H1 (cell line): Measurements from ENCODE around the gene RGS21. TPM values are rescaled to one million over a fixed set of nuclear protein-coding genes. Genes with fewer than 3 reads are reported as not detected.

Experiments used
- CTCF ChIA-PET: fragments of 300-600 bp; sonication (Branson Sonifier 250); formaldehyde crosslinking; loops from one replicate; lab custom pipeline; 2021; ENCODE audit not compliant: partially characterized antibody; lab: Charles Lee
- POLR2A ChIA-PET: fragments of 300-600 bp; sonication (Branson Sonifier 250); formaldehyde crosslinking; loops from one replicate; lab custom pipeline; 2021; ENCODE audit warnings: inconsistent platforms; ENCODE audit not compliant: partially characterized antibody; lab: Charles Lee
- DNase-seq, 2 experiments: peaks; one replicate each; pipeline versions ENCODE4 v3.0.0 to v3.0.0-alpha.2; 2010 to 2022; ENCODE audit warnings: low spot score in 2 of 2, low read depth in 1 of 2, mixed read lengths in 1 of 2
- FAIRE-seq: peaks from 2 replicates; lab custom pipeline; 2011; peaks lifted over from hg19 to GRCh38; lab: Jason Lieb, UNC
- H2AFZ ChIP-seq: 2 replicates; pipeline ENCODE4 v1.8.1; 2012; ENCODE audit warnings: low read length, inconsistent platforms
- H2AK5ac ChIP-seq: 2 replicates; pipeline ENCODE4 v1.6.1; 2013; ENCODE audit warnings: low read depth, low read length
- H2BK120ac ChIP-seq: replicated peaks from 2 replicates; pipeline ENCODE3; 2013; ENCODE audit warnings: low read depth, low read length, inconsistent platforms
- H2BK12ac ChIP-seq: 2 replicates; pipeline ENCODE4 v1.6.1; 2013; ENCODE audit warnings: low read depth, low read length
- H2BK15ac ChIP-seq: 2 replicates; pipeline ENCODE4 v1.6.1; 2013; ENCODE audit warnings: low read length
- H2BK20ac ChIP-seq: 2 replicates; pipeline ENCODE4 v1.6.1; 2013; ENCODE audit warnings: low read length
- H2BK5ac ChIP-seq: 2 replicates; pipeline ENCODE4 v1.6.1; 2013; ENCODE audit warnings: low read depth, low read length
- H3K14ac ChIP-seq: 2 replicates; pipeline ENCODE4 v1.6.1; 2013; ENCODE audit warnings: inconsistent platforms; ENCODE audit not compliant: insufficient read length
- H3K18ac ChIP-seq: 2 replicates; pipeline ENCODE4 v1.6.1; 2013; ENCODE audit warnings: low read length; ENCODE audit errors: extremely low read depth
- H3K23ac ChIP-seq: 2 replicates; pipeline ENCODE4 v1.6.1; 2013; ENCODE audit warnings: inconsistent platforms; ENCODE audit not compliant: insufficient read length
- H3K23me2 ChIP-seq: 2 replicates; pipeline ENCODE4 v1.6.1; 2013; ENCODE audit warnings: low read depth, low read length
- H3K27ac ChIP-seq: 2 replicates; pipeline ENCODE4 v1.6.1; 2011; ENCODE audit warnings: low read depth, low read length, inconsistent platforms
- H3K27me3 ChIP-seq, 4 experiments: replicated peaks in 1 of 4; 1 replicate in 1 of 4; 2 replicates in 3 of 4; pipeline versions ENCODE4 v1.6.1 to v1.8.1; 2011 to 2013; ENCODE audit warnings: low read length in 3 of 4, mild to moderate bottlenecking in 3 of 4, inconsistent platforms in 2 of 4, mixed read lengths in 2 of 4, moderate library complexity in 1 of 4; ENCODE audit not compliant: control insufficient read depth in 3 of 4, insufficient read depth in 3 of 4; ENCODE audit errors: extremely low read depth in 1 of 4
- H3K36me3 ChIP-seq, 4 experiments: 2 replicates each; pipeline versions ENCODE4 v1.6.1 to v1.8.1; 2011 to 2013; ENCODE audit warnings: mild to moderate bottlenecking in 4 of 4, low read length in 3 of 4, moderate library complexity in 2 of 4, control low read depth in 1 of 4, inconsistent platforms in 1 of 4; ENCODE audit not compliant: insufficient read depth in 4 of 4, control insufficient read depth in 2 of 4
- H3K4ac ChIP-seq: replicated peaks from 2 replicates; pipeline ENCODE3; 2013; ENCODE audit warnings: low read length, low read depth, mixed read lengths, inconsistent platforms; ENCODE audit not compliant: insufficient read length
- H3K4me1 ChIP-seq, 4 experiments: replicated peaks in 1 of 4; 1 replicate in 1 of 4; 2 replicates in 3 of 4; pipeline versions ENCODE4 v1.6.1 to v1.8.1; 2011 to 2013; ENCODE audit warnings: low read length in 3 of 4, inconsistent platforms in 2 of 4, mixed read lengths in 1 of 4; ENCODE audit not compliant: insufficient read depth in 4 of 4, control insufficient read depth in 3 of 4
- H3K4me2 ChIP-seq, 2 experiments: 2 replicates each; pipeline versions ENCODE4 v1.6.1 to v1.8.1; 2011 to 2013; ENCODE audit warnings: low read depth in 2 of 2, low read length in 2 of 2, control low read depth in 1 of 2, inconsistent platforms in 1 of 2, mild to moderate bottlenecking in 1 of 2; ENCODE audit not compliant: insufficient read depth in 1 of 2
- H3K4me3 ChIP-seq, 4 experiments: fragments of 200-600, 300-600 bp in 1 of 4; sonication (generic), shearing (Covaris generic), sonication (Bioruptor Twin) in 1 of 4; 2 replicates each; pipeline versions ENCODE4 v1.5.1 to v1.8.1; 2011 to 2016; ENCODE audit warnings: low read length in 4 of 4, low read depth in 3 of 4, control low read depth in 2 of 4, inconsistent platforms in 2 of 4, mild to moderate bottlenecking in 2 of 4, mixed read lengths in 1 of 4, moderate library complexity in 1 of 4; ENCODE audit not compliant: insufficient read depth in 2 of 4; ENCODE audit errors: extremely low read depth in 1 of 4
- H3K56ac ChIP-seq: replicated peaks from 2 replicates; pipeline ENCODE3; 2013; ENCODE audit warnings: low read depth, mild to moderate bottlenecking, mixed read lengths, low read length, inconsistent platforms; ENCODE audit not compliant: insufficient read length
- H3K79me1 ChIP-seq: 2 replicates; pipeline ENCODE4 v1.6.1; 2013; ENCODE audit warnings: low read depth, low read length, control low read depth
- H3K79me2 ChIP-seq, 2 experiments: 2 replicates each; pipeline versions ENCODE4 v1.6.1 to v1.8.1; 2012 to 2013; ENCODE audit warnings: low read length in 2 of 2, mild to moderate bottlenecking in 2 of 2, inconsistent platforms in 1 of 2; ENCODE audit not compliant: insufficient read depth in 2 of 2, control insufficient read depth in 1 of 2
- H3K9ac ChIP-seq, 4 experiments: replicated peaks in 1 of 4; 1 replicate in 1 of 4; 2 replicates in 3 of 4; pipeline versions ENCODE4 v1.6.1 to v1.8.1; 2011 to 2013; ENCODE audit warnings: low read depth in 3 of 4, low read length in 3 of 4, control low read depth in 2 of 4, mild to moderate bottlenecking in 2 of 4, moderate library complexity in 2 of 4, inconsistent platforms in 1 of 4; ENCODE audit errors: extremely low read depth in 1 of 4
- H3K9me3 ChIP-seq, 2 experiments: 2 replicates each; pipeline versions ENCODE4 v1.6.1 to v1.8.1; 2012 to 2013; ENCODE audit warnings: mild to moderate bottlenecking in 2 of 2, moderate library complexity in 2 of 2, control low read depth in 1 of 2, inconsistent platforms in 1 of 2, low read depth in 1 of 2, low read length in 1 of 2, mixed read lengths in 1 of 2; ENCODE audit not compliant: insufficient read depth in 2 of 2
- H4K20me1 ChIP-seq, 2 experiments: replicated peaks in 1 of 2; 2 replicates each; pipeline versions ENCODE3 to v1.8.1; 2011 to 2013; ENCODE audit warnings: inconsistent platforms in 2 of 2, low read length in 2 of 2, mild to moderate bottlenecking in 1 of 2; ENCODE audit not compliant: insufficient read depth in 2 of 2, control insufficient read depth in 1 of 2
- H4K5ac ChIP-seq: 2 replicates; pipeline ENCODE4 v1.6.1; 2013; ENCODE audit warnings: low read length, low read depth, mixed read lengths, inconsistent platforms; ENCODE audit not compliant: insufficient read length
- H4K8ac ChIP-seq: 2 replicates; pipeline ENCODE4 v1.8.0; 2013; ENCODE audit warnings: mild to moderate bottlenecking, moderate library complexity, low read length, inconsistent platforms; ENCODE audit not compliant: insufficient read depth; ENCODE audit errors: extremely low read depth
- H4K91ac ChIP-seq: replicated peaks from 2 replicates; pipeline ENCODE3; 2013; ENCODE audit warnings: low read length, mixed read lengths, inconsistent platforms; ENCODE audit not compliant: insufficient read length
- EP300 ChIP-seq, 2 experiments: IDR thresholded peaks; 1 replicate in 1 of 2; 2 replicates in 1 of 2; pipeline ENCODE4 v1.6.1; 2011 to 2012; ENCODE audit warnings: low read depth in 2 of 2, low read length in 2 of 2, mild to moderate bottlenecking in 2 of 2, borderline replicate concordance in 1 of 2, inconsistent platforms in 1 of 2, moderate library complexity in 1 of 2
- GABPA ChIP-seq: IDR thresholded peaks from 2 replicates; pipeline ENCODE4 v1.6.1; 2011; ENCODE audit warnings: mild to moderate bottlenecking, low read length, moderate library complexity, borderline replicate concordance; ENCODE audit not compliant: insufficient read depth
- RXRA ChIP-seq: IDR thresholded peaks from 2 replicates; pipeline ENCODE4 v1.6.1; 2011; ENCODE audit warnings: low read depth, mild to moderate bottlenecking, low read length, moderate library complexity; ENCODE audit not compliant: insufficient read depth
- SP1 ChIP-seq: IDR thresholded peaks from 2 replicates; pipeline ENCODE4 v1.6.1; 2011; ENCODE audit warnings: low read depth, low read length
- TAF7 ChIP-seq: optimal IDR thresholded peaks from 2 replicates; pipeline ENCODE3; 2011; ENCODE audit warnings: low read depth, mild to moderate bottlenecking, inconsistent platforms, low read length, moderate library complexity, borderline replicate concordance
- WGBS, 2 experiments: shearing (Covaris generic) in 1 of 2; methylation state at CpG; one replicate each; pipeline versions ENCODE4 v1.1.6 to v1.1.7; 2013 to 2015; ENCODE audit warnings: low lambda C conversion rate in 2 of 2, mixed read lengths in 2 of 2, inconsistent platforms in 1 of 2, low coverage in 1 of 2, missing lambda C conversion rate in 1 of 2; ENCODE audit not compliant: insufficient replicate concordance in 2 of 2, insufficient coverage in 1 of 2, insufficient read length in 1 of 2; ENCODE audit errors: extremely low coverage in 1 of 2, missing lambda C conversion rate in 1 of 2; 5-methylcytosine and 5-hydroxymethylcytosine counted together
- polyA plus RNA-seq, 7 experiments: library from polyadenylated mRNA; depleted of rRNA in 3 of 7; stranded (reverse) in 5 of 7; unstranded in 2 of 7; fragments of >200 nt in 5 of 7; fragments of 200-250 nt in 2 of 7; gene quantifications; 1 replicate in 5 of 7; 2 replicates in 1 of 7; 4 replicates in 1 of 7; pipeline versions ENCODE4 v1.2.1 to v1.2.3, GENCODE V29; 2011 to 2013; ENCODE audit warnings: missing spikeins in 2 of 7, mixed read lengths in 2 of 7
- total RNA-seq: library from RNA; stranded (reverse); fragmentation: NEBNext Ultra II Directional; extraction: Animal tissue kit (Norgen Biotek cat#: 25700); gene quantifications from 2 replicates; pipeline ENCODE4 v1.2.1, GENCODE V29; 2021

The RGS21 gene
- total and polyA plus RNA-seq, 2 of the 8 experiments (the other 6 are each of a cell fraction or from before 2014, with no cell fraction given), result not detected

DNA sequence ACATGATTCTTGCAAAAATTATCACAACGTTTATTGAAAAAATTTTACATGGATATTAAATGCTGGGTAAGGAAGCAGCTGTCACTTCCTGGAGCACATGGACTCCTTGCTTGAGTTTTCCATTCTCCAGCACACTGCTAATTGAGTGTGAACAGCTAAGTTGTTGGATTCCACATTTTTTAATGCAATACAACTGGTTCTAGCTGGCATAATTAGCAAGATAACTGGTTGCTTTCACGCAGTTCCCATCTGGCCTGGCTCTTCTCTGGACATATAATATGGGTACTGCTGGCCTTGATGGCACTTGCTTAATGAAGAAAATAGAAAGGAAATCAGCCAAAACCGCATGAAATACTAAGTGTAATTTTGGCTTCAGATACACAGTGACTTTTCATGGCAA, 26.6 kb downstream of the RGS21 start:
- Histone ChIP-seq H3K27ac (no peak overlapping the region), H2BK5ac (no peak overlapping the region), H2BK12ac (no peak overlapping the region), H3K14ac (no peak overlapping the region), H2AFZ (no peak overlapping the region), H3K23me2 (no peaks in the 10 kb centered on the region), H3K79me2 (no peaks in the 10 kb centered on the region), H2BK120ac (no peak overlapping the region), H4K5ac (no peak overlapping the region), H2AK5ac (no peak overlapping the region), H3K4me1 (peaks cover 0 to 2% (median 0%) of the 10 kb centered on the region in 4 experiments; a peak in 1 of 7 replicates)
- DNase-seq (no peak), FAIRE-seq (no peak)
- CTCF ChIA-PET, result interaction anchor here (1.0 to 1.2 kb wide), 2 partner anchors 14 to 350 kb away, joined by 3 read pairs; no protein-coding TSS in a partner anchor
- POLR2A ChIA-PET, result no interaction called here
- WGBS, 2 experiments, result 79% methylated on average over 3 of the region's 3 CpGs; no CpG with 5 or more reads in 1 of the 2 experiments
- TF ChIP-seq SP1 (no peak), TAF7 (no peak), RXRA (no peak), GABPA (no peak), EP300 (IDR thresholded peaks at IDR 0.05; ENCODE audit: borderline replicate concordance in 1 of 2, low read depth in 2 of 2, low read length in 2 of 2) (no peak)
- TF ChIP-seq, all 59 proteins: peak for 0
- no peak overlapping the region for H2BK20ac ChIP-seq
- no peak overlapping the region for H4K8ac ChIP-seq
- no peak overlapping the region for H3K4me3 ChIP-seq
- H4K20me1 ChIP-seq, result no peaks in the 10 kb centered on the region
- H3K23ac ChIP-seq, result no peak overlapping the region
- no peak overlapping the region for H3K4ac ChIP-seq
- H3K56ac ChIP-seq, result no peak overlapping the region
- peaks cover 0 to 2% of the 10 kb centered on the region in 2 experiments; a peak in 1 of 4 replicates for H3K9me3 ChIP-seq
- no peak overlapping the region for H3K18ac ChIP-seq
- no peak overlapping the region for H3K4me2 ChIP-seq
- H3K9ac ChIP-seq, result no peak overlapping the region
- no peaks in the 10 kb centered on the region for H3K79me1 ChIP-seq
- no peak overlapping the region for H4K91ac ChIP-seq
- H3K36me3 ChIP-seq, result no peaks in the 10 kb centered on the region; a peak in 1 of 8 replicates
- H2BK15ac ChIP-seq, result no peak overlapping the region
- H3K27me3 ChIP-seq, result no peaks in the 10 kb centered on the region
